OCI-LY7 (cell line): ENCODE results near the gene PIGO.

Source experiments
- EZH2phosphoT487 ChIP-seq: fragments of 200-600 bp; sonication (generic); IDR thresholded peaks from 2 replicates; pipeline ENCODE4 v1.6.1; 2018; ENCODE audit warnings: low read depth, borderline replicate concordance, mild to moderate bottlenecking, mixed run types, antibody characterized with exemption, low read length, moderate library complexity, mixed read lengths
- TF ChIP-seq, protein P1 (sequence below): fragments of 200-600 bp; sonication (generic); conservative IDR thresholded peaks from 2 replicates; pipeline ENCODE4 v1.5.1; 2014; ENCODE audit warnings: mild to moderate bottlenecking, antibody characterized with exemption, low read length, moderate library complexity, mixed read lengths

DNA sequence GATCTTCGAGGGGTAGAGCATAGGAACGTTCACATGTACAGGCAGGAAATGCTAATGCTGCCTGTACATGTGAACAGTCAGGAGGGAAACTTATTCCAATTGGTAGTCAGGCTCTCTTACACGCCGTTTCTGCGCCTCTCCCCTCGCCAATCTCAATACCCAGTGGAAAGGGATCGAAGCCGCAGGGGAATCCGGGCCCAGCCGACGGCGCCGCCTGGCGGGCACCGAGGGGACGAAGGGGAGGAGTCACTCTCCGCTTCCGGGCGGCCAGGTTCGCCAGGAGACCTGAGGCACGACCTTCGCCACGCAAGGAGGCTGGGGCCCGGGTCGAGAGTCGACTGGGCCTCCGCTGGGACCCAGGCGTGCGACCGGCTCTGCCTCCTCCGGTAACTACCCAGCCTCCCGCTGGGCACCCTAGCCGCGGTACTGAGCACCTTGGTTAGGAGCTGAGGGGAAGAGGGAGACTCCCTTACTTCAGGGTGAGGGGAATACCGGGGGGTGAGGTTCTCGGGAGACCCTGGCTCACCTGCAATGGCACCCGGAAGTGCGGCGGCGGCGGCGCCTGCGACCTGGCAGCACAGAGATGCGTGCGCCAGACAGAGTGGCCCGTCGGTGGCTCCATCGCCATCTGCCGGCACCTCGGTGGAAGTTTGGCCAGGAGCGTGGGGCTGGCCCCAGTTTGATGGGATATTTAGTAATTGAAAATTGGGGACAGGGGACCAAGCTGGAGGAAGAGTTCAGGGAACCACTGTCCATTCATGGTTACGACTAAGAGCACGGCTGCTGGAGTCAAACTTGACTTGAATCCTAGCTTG is at the start of gene PIGO:
- TF ChIP-seq, protein P1, sequence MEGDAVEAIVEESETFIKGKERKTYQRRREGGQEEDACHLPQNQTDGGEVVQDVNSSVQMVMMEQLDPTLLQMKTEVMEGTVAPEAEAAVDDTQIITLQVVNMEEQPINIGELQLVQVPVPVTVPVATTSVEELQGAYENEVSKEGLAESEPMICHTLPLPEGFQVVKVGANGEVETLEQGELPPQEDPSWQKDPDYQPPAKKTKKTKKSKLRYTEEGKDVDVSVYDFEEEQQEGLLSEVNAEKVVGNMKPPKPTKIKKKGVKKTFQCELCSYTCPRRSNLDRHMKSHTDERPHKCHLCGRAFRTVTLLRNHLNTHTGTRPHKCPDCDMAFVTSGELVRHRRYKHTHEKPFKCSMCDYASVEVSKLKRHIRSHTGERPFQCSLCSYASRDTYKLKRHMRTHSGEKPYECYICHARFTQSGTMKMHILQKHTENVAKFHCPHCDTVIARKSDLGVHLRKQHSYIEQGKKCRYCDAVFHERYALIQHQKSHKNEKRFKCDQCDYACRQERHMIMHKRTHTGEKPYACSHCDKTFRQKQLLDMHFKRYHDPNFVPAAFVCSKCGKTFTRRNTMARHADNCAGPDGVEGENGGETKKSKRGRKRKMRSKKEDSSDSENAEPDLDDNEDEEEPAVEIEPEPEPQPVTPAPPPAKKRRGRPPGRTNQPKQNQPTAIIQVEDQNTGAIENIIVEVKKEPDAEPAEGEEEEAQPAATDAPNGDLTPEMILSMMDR = peak; percentile 82
- no peak for TF ChIP-seq EZH2phosphoT487
